CD4-positive, alpha-beta T cell treated with Interleukin-6 for 4 hours (primary cell): ENCODE results near the gene CCDC170.
"Not testable (repeated sequence)": the region's sequence is repeated elsewhere in the genome, so short reads cannot be mapped to it uniquely, and the experiment has no call there.

Experiments used
- DNase-seq: peaks from one replicate; pipeline ENCODE4 v3.0.0-alpha.2; 2020; ENCODE audit warnings: mixed read lengths

Gene CCDC170

DNA sequence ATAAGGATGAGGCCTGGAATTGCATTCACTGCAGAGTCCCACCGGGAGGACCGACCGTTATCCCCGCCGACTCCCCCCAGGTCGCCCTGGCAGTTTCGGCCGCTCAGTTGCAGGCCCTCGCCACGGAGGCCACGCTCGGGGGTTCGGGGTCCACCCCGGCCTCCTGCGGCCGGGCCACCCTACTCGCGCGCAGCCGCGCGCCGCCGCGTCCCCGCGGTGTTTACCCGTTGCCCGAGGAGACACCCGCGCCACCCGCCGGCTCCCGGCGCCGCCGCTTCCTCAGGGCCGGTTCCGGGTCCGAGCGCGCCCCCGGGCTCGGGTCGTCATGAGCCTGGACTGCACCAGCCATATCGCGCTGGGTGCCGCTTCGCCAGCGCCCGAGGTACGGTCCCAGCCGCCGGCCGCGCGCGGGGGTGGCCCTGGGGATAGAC is at the start of gene CCDC170:
Gene CCDC170, plus strand, starts transcription at position 214 of the 431 bp plus-strand sequence. Its CDS starts 112 bp downstream, at position 326.
- DNase-seq = no peak

DNA sequence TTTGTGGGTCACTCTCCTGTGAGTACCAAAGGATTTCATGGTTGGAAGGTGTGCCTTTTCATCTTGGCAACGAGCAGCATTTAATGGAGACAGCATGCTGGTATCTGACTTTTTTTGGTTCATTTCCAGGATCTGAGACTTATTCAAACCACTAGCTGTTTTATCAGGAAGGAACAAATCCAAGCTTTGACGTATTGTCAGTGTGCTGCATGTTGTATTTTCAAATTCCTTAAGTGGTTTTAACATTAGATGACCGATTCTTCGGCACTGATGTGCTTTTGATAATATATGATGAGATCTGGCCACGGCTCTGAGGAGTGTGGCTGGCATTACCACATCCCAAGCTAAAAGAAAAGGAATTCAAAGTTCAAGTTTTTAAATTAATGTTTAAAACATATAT is 48.3 kb upstream of the CCDC170 start:
- DNase-seq = no peak

GRCh38 chr6:151447237-151447636 is 46.6 kb upstream of the CCDC170 start:
- DNase-seq = no peak

DNA sequence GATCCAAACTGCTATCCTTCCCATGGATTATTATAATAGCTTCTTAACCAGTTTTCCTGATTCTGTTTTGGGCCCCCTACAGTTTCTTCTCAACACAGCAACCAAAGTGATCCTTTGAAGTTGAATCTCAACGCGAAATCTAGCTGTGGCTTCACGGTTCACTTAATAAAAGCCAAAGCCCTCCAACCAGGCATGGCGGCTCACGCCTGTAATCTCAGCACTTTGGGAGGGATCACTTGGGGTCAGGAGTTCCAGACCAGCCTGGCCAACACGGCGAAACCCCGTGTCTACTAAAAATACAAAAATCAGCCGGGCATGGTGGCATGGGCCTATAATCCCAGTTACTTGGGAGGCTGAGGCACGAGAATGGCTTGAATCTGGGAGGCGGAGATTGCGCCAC is 45.2 kb upstream of the CCDC170 start:
- no peak for DNase-seq

- DNase-seq = not testable (repeated sequence)
Measured at GRCh38 chr6:151450928-151451327, 42.9 kb upstream of the CCDC170 start.

GRCh38 chr6:151451417-151451949 is 42.3 kb upstream of the CCDC170 start:
- no peak for DNase-seq

DNA sequence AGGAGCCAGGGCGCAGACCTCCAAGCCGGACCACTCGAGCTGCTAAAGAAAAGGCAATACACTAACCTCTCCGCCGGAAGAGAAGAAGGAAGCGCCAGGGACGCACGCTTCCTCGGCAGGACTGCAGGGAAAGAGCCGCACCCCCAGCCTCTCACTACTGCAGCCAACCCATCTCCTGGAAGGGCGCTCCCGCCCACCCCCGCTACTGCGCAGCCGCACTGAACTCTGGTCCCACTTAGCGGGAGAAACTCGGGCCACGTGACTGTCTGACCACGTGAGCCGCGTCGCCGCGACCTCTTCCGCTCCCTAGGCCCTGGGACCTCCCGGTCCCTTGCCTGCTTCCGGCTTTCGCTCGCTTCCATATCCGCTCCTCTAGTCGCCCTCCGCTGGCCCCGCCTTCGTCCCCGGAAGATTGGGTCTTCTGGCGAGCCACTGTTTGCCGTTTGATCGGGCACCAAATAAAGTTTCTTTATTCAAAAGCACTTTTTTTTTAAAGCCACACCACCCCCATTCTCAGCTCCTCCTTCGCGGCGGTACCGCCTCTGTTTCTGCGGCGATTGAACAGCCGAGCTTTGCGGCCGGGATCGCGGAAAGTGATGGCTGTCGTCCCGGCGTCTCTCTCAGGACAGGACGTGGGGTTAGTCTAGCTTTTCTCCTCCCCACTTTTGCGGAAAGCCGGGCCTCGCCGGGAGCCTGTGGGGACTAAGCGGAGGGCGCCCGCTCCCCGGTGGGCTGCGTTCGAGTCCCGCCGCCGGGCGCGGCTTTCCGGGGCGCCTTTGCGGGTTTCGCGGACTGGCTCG is 41.7 kb upstream of the CCDC170 start, which contains the start of gene RMND1:
Gene RMND1, minus strand, starts transcription at position 177 of the 800 bp plus-strand sequence. CDS start 6,315 bp downstream, outside the sequence.
- peak; percentile 100 for DNase-seq

DNA sequence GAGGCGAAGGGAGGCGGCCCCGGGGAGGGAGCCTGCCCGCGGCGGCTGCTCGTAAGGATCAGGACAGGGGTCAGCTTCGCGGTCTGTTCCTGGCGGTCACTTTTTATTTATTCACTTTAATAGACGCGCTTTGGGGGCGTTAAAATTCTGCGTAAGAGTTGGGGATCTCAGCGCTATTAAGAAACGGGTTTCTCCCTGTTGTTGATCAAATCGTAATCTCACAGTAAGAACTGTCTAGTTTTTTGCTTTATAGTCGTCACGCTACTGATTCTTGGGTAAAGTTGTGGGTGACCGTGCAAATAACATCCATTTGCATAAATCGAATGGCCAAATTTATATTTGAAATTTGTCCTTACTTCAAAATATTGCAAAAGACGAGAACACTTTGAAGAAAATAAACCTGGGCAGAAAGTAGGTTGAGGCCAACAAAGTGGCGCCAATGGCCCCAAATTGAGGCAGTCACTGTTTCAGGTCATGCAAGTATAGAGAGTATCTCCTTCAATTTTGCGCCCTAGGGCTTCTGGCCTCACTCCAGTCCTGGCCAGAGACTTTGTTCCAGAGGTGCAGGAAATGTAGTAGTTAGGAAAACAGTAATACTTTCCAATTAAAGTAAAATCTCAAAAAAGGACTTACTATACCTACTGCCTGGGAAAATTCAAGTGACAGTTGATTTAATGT is 40.9 kb upstream of the CCDC170 start:
- DNase-seq = no peak

DNA sequence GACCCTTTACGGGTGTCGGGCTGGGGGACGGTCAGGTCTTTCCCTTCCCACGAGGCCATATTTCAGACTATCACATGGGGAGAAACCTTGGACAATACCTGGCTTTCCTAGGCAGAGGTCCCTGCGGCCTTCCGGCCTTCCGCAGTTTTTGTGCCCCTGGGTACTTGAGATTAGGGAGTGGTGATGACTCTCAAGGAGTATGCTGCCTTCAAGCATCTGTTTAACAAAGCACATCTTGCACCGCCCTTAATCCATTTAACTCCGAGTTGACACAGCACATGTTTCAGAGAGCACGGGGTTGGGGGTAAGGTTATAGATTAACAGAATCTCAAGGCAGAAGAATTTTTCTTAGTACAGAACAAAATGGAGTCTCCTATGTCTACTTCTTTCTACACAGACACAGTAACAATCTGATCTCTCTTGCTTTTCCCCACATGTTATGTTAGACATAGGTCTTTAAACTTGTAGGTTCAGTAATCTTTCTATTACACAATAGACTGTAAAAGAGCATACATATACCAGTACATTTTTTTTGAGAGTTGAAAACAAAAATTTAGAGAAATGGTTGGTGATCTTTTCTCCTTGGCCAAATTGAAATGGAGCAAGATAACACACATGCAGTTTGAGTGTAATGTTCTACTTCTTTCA is 37.9 kb upstream of the CCDC170 start:
- DNase-seq = not testable (repeated sequence)

GRCh38 chr6:151461673-151462072 is 32.1 kb upstream of the CCDC170 start:
- DNase-seq = no peak

DNA sequence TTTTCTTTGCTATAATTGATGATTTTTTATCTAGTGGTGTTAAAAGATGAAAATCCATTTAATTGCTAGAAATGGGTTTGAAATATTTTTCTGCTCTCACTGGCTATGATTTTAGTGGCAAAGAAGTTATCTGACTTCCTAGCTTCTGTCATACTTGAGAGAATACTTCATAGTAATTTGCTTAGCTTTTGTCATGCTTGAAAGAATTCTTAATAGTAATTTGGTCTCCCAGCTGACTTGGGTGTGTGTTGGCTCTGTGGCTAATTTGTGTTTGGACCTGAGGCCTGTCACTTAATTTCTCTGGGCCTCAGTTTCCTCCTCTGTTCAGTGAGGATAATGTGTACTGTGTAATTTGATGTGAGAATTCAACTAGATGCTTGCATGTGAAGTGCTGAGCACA is 29.1 kb upstream of the CCDC170 start:
- no peak for DNase-seq

GRCh38 chr6:151475653-151476523 is 17.9 kb upstream of the CCDC170 start:
- peak; percentile 71 for DNase-seq

GRCh38 chr6:151477726-151478125 is 16.1 kb upstream of the CCDC170 start:
- DNase-seq = no peak

DNA sequence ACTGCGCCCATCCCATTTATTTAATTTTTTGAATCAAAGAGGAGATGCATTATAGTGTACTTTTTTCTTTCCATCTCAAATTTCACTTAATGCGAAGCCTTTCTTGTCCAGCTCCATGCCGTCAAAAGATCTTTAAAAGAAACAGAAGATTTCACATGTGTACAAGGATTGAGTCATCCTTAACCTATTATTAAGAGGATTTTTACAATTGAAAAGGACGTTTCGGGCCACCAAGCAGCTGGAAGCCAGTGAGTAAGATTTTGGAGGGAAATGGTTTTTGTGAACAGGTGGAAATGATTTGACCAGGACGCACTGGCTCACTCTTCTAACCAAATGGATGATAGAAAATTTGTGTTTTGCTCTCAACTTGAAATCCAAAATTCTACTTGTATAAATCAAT is 15.1 kb upstream of the CCDC170 start:
- DNase-seq = no peak

DNA sequence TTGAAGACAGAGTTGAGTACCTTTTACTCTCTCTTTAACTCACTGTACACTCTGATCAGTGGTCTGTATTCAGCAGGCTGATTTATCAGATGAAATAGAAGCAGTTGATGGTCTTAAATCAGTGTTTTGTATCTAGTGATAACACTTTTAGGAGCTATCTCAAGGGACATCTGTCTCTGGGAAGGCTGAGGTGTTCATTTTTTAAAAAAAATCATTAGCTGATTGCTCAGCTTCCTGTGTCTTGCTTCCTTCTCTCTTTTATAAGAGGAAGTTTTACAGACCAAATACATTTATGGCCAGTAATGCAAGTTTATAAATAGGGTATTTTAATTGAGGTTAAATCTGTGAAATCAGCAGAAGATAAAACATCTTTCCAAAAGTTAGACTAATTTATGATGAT is 12.0 kb upstream of the CCDC170 start:
- DNase-seq = no peak

- DNase-seq = no peak
Measured at GRCh38 chr6:151482290-151482689, 11.5 kb upstream of the CCDC170 start.

DNA sequence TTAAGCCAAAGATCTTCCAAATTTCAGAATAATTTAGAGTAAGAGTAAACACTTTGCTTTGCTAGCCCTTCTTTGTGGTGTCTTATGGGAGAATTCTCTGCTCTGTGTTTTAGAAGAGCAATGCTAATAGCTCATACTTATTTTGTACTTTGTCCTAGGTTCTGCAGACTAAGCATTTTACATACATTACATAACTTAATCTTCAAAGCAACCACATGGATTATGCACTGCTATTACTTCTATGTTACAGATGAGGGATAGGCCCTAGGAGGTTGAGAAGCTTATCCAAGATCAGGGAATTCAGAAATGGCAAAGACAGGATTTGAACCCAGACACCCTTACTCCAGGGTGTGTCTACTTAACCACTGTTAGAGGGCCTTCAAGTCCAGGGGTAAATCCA is 9.8 kb upstream of the CCDC170 start:
- no peak for DNase-seq

GRCh38 chr6:151488226-151488625 is 5.6 kb upstream of the CCDC170 start:
- DNase-seq = no peak

DNA sequence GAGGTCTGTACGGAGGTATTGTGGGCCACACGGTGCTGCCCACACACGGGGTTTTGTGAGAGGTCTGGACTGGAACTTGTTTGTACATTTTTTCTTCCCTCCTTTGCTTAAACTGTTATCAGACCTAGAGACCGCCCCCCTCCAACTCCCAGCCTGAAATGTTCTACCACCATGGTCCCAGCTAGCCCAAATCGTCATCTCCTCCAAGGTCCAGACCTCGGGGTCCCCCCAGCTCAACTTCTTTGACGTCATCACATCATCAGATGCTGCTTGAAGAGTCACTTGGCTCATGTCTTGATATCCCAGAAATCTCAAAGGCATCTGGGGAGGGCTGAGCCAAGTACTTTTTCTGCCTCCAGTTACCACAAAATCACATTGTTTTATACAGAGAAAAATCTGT is 2.8 kb upstream of the CCDC170 start:
- no peak for DNase-seq

DNA sequence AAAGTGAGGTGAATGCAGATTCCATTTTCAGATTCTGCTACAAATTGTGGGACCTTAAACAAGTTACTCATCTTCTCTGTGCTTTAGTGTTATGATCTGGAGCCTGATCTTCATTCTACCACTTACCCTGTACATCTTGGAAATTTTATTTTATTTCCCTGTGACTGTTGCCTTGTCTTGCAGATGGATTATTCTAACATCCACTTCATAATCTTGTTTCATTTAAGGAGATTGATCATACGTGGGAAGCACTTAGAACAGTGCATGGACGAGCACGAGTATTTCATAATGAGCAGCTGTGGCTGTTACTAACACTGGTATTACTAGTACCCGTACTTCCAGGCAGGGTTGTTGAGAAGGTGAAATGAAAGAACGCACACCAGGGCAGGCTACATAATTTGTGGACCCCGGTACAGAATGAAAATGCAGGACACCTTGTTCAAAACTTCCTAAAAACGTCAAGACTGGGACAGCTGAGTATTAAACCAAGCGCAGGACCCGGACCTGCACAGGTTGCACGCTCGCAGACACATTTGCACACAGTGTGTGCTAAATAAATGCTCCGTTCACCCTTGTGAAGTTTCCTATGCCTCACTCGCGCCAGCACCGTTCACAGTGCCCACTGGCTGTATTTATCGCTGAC is 535 bp upstream of the CCDC170 start:
- DNase-seq = no peak

DNA sequence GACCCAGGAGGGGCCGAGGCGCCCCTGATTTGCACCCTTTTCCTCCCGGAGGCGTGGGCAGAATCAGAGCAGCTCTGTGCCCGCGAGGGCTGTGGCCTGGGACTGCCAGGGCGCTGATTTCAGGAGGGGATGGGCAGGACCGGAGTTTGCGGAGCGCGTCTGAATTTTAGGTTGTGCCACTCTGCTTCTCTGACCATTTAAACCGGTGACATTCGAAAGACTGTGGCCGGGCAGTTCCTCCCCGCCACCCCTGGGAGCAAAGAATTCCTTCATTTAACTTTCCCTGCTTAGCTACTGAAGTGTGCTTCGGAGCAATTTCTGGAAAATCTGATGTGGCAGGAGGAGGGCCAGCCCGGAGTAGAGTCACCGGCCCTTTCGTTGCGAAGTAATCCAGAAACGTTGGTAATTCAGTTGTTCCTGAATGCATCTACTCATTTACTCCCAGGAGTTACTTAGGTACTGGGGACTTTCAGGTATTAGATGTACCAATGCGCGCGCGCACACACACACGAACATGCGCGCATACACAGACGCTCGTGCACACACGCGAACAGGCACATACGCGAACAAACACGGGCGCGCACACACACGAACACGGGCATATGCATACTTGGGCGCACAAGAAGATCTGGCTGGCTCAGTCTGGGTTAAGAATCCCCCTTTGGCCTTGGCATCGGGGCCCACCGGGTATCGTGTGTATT is 568 bp downstream of the CCDC170 start:
- DNase-seq = no peak
